ENCODE measurements around the gene TAF1D.
"Not testable (repeated sequence)": the region's sequence is repeated elsewhere in the genome, so short reads cannot be mapped to it uniquely, and the experiment has no call there.

Gene TAF1D, protein sequence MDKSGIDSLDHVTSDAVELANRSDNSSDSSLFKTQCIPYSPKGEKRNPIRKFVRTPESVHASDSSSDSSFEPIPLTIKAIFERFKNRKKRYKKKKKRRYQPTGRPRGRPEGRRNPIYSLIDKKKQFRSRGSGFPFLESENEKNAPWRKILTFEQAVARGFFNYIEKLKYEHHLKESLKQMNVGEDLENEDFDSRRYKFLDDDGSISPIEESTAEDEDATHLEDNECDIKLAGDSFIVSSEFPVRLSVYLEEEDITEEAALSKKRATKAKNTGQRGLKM

GRCh38 chr11:93741094-93741881, at the start of gene TAF1D, which contains the start of gene C11orf54:
TAF1D (minus strand) TSS chr11:93741495; CDS start chr11:93739304, 2,191 bp downstream.
C11orf54 (plus strand) TSS chr11:93741672; CDS start chr11:93747394, 5,722 bp downstream.
- DNase-seq, result peak; percentile 93 to 95

DNA sequence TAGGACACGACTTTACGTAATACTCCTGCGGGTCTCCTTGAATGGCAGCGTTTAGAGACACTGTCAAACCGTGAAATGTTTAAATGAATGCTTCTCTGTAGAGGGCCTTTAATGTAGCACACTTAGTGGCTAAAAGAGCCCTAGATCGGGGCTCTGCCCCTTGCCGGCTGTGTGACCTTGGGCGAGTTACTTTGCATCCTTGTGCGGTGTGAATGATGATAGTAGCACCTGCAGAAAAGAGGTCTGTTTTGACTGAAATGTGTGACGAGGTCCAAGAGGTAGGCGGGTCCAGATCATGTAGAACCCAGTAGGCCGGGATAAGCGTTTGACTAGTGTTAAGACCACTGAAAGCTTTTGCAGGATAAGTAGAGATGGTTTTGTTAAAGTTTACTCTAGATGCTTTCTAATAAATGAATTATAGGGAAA, 43.7 kb upstream of the TAF1D start:
- peak in 1 of 2 donors; percentile 15 for DNase-seq

GRCh38 chr11:93784145-93784934, 43.0 kb upstream of the TAF1D start, which contains the start of gene MED17:
MED17 (plus strand) TSS chr11:93784282; CDS start chr11:93784514, 232 bp downstream.
- peak; percentile 90 to 94 for DNase-seq

DNA sequence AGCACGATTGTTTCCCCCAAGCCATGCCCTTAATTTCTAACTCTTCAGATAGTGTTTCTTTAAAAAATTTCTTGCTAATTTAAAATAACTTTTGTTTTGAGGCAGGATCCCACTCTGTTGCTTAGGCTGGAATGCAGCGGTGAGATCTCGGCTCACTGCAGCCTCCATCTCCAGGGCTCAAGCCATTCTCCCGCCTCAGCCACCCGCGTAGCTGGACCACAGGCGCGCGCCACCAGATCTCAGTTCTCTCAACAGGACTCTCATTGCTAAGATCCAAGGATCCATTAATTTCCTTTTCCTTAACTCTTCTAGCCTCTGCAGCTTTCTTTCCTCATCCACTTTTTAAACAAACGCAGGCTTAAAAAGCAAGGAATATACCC, 42.5 kb upstream of the TAF1D start:
- no peak for DNase-seq

GRCh38 chr11:93783362-93783761, 42.1 kb upstream of the TAF1D start:
- no peak for DNase-seq

GRCh38 chr11:93775289-93775688, 34.0 kb upstream of the TAF1D start:
- DNase-seq, result no peak

- DNase-seq, result not testable (repeated sequence)
These were observed 33.3 kb upstream of the TAF1D start for GRCh38 chr11:93774560-93774959.

- DNase-seq, result no peak
These were observed 32.4 kb upstream of the TAF1D start for GRCh38 chr11:93773601-93774200.

DNA sequence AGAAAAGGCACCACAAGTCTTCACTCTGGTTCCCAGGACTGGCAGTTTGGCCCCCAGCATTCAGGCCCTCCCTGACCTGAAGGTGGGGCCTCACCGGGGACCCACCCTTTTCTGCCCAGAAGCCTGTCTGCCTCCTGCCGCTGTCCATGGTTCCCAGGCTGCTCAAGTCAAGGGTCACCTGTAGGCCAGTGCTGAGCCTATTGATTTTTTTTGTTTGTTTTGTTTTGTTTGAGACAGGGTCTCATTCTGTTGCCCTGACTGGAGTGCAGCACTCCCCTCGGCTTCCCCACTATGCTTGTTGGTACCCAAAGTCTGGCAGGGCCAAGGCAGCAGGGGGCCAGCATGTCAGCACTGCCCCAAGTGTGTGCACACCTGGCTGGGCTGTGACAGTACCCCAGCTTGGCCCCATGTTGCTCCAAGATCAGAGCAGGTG, 31.8 kb upstream of the TAF1D start:
- no peak for DNase-seq

GRCh38 chr11:93772123-93772522, 30.8 kb upstream of the TAF1D start:
- DNase-seq, result no peak

- DNase-seq, result no peak
These were observed 28.9 kb upstream of the TAF1D start for GRCh38 chr11:93770160-93770559.

- no peak for DNase-seq
These were observed 25.7 kb upstream of the TAF1D start for GRCh38 chr11:93767018-93767417.

DNA sequence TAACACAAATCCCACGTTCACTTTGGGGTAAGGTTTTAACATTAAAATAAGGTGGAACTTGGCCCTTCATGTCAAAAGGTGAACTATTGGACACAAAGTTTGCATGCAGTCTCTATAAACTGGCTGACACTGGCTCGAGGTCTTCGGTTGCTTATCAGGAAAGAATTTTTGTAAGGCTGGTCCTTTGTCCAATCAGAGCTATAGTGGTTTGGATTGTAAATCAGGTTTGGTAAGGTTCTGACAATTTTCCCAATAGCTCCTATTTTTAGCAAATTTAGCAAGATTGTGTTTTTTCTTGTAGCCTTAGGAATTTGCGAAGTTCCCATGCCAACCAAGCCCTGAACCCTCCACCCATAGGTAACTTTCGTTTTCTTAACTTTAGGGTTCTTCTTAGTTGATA, 25.2 kb upstream of the TAF1D start:
- DNase-seq, result no peak

GRCh38 chr11:93765551-93765950, 24.3 kb upstream of the TAF1D start:
- no peak for DNase-seq

DNA sequence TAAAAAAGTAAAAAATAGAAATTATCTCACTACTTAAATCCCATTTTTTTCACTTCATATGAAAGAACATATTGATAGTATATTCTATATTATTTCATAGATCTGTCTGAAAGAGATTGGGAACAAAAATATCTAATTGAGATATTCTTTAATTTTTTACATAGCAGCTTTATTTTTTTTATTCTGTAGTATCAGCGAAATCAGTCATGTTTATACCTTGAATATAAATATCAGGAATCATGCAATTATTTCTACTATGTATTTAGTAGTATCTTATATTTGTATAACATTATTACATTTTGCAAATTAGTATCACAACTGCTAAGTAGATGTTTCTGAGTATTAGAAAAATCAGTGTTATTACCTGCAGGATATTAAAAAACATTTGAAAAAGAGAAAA, 20.6 kb upstream of the TAF1D start:
- no peak for DNase-seq

DNA sequence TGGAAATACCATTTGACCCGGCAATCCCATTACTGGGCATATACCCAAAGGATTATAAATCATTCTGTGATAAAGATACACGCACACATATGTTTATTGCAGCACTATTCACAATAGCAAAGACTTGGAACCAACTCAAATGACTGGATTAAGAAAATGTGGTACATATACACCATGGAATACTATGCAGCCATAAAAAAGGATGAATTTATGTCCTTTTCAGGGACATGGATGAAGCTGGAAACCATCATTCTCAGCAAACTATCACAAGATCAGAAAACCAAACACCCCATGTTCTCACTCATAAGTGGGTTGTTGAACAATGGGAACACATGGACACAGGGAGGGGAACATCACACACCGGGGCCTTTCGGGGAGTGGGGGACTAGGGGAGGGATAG, 17.8 kb upstream of the TAF1D start:
- DNase-seq, result not testable (repeated sequence)

DNA sequence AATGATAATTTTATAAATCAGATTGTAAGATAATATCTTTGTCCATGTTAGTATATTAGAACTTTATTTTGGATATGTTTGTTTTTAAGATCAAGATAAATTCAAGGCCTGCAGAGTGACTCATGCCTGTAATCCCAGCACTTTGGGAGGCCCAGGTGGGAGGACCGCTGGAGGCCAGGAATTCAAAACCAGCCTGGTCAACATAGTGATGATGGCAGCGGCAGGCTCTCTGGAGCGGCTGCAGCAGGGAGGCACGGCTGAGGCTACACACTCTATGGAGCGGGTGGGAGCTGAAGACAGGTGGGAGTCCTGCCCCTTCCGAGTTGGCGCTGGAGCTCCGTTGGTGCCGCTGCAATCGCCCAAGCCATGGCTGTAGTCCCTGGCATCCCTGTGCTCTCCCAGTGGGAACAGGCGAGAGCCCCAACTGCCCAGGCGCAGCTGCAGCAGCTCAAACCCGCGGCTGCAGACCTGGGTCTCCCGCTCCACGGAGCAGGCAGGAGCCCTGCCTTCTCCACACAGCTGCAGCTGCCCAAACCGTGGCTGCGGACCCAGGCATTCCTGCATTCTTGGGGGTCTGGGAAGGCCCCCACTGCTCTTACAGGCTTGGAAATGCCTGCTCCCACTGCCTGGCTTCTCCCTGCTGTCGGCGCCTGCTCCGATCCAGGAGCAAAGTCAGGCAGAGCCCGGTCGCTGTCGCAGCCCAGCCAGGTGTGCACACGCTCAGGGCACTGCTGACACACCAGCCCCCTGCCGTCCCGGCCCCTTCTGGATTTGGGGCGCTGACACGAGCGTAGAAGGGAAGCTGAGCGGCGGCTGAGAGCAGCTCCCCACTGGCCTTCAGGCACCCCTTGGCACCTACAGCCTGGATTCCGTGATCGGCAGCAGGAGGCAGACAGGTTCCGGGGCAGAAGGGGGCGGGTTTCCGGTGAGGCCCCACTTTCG, 16.9 kb upstream of the TAF1D start:
- no peak for DNase-seq

GRCh38 chr11:93757301-93757700, 16.0 kb upstream of the TAF1D start:
- no peak for DNase-seq

- DNase-seq, result no peak
These were observed 15.5 kb upstream of the TAF1D start for GRCh38 chr11:93756748-93757147.

- no peak for DNase-seq
These were observed 11.9 kb upstream of the TAF1D start for GRCh38 chr11:93753241-93753640.

GRCh38 chr11:93751001-93751400, 9.7 kb upstream of the TAF1D start:
- no peak for DNase-seq

- DNase-seq, result no peak
These were observed 5.8 kb upstream of the TAF1D start for GRCh38 chr11:93747122-93747521.
